CD4-positive, alpha-beta memory T cell (primary cell): ENCODE measurements around the gene AHRR. TPM values are rescaled to one million over a fixed set of nuclear protein-coding genes. Genes with fewer than 3 reads are reported as not detected.

Source experiments
- CTCF ChIA-PET: fragments of 350-600 bp; sonication (Branson Sonifier 250); formaldehyde crosslinking; loops from one replicate; lab custom pipeline; 2021; ENCODE audit warnings: inconsistent platforms; ENCODE audit not compliant: partially characterized antibody; lab: Charles Lee
- POLR2A ChIA-PET: fragments of 350-600 bp; sonication (Branson Sonifier 250); formaldehyde crosslinking; loops from one replicate; lab custom pipeline; 2021; ENCODE audit not compliant: partially characterized antibody; lab: Charles Lee
- DNase-seq, 5 donors: peaks; one replicate each; pipeline versions ENCODE4 v3.0.0 to v3.0.0-alpha.2; 2020 to 2022; ENCODE audit warnings: mixed read lengths in 1 of 5
- H3K27ac ChIP-seq: one replicate; pipeline ENCODE4 v1.7.0; 2013; ENCODE audit warnings: low read depth, low read length
- H3K27me3 ChIP-seq: 2 replicates; pipeline ENCODE4 v1.7.0; 2013; ENCODE audit warnings: mild to moderate bottlenecking, low read length, moderate library complexity; ENCODE audit not compliant: insufficient read depth
- H3K36me3 ChIP-seq: 2 replicates; pipeline ENCODE4 v1.7.0; 2013; ENCODE audit warnings: mild to moderate bottlenecking, low read length, moderate library complexity; ENCODE audit not compliant: insufficient read depth
- H3K4me1 ChIP-seq: 2 replicates; pipeline ENCODE4 v1.7.0; 2013; ENCODE audit warnings: mild to moderate bottlenecking, low read length, moderate library complexity; ENCODE audit not compliant: insufficient read depth
- H3K4me3 ChIP-seq, 2 donors: one replicate each; pipeline ENCODE4 v1.7.0; 2013; ENCODE audit warnings: low read length in 2 of 2, mild to moderate bottlenecking in 1 of 2
- H3K9me3 ChIP-seq, 2 donors: one replicate each; pipeline ENCODE4 v1.7.0; 2013; ENCODE audit warnings: low read length in 2 of 2, control low read depth in 1 of 2; ENCODE audit not compliant: control insufficient read depth in 1 of 2
- H3K27ac Mint-ChIP-seq, 7 donors: one replicate each; pipeline ENCODE4 v1.8.0; 2020 to 2021; ENCODE audit warnings: mixed read lengths in 7 of 7, mild to moderate bottlenecking in 6 of 7, inconsistent platforms in 3 of 7, moderate library complexity in 3 of 7
- H3K27me3 Mint-ChIP-seq, 2 donors: one replicate each; pipeline ENCODE4 v1.8.0; 2020 to 2021; ENCODE audit warnings: mixed read lengths in 2 of 2
- H3K36me3 Mint-ChIP-seq, 2 donors: one replicate each; pipeline ENCODE4 v1.8.0; 2020 to 2021; ENCODE audit warnings: mixed read lengths in 2 of 2, inconsistent platforms in 1 of 2, mild to moderate bottlenecking in 1 of 2
- H3K4me1 Mint-ChIP-seq, 4 donors: one replicate each; pipeline ENCODE4 v1.8.0; 2020 to 2021; ENCODE audit warnings: mixed read lengths in 4 of 4, mild to moderate bottlenecking in 1 of 4
- H3K4me3 Mint-ChIP-seq, 8 donors: one replicate each; pipeline ENCODE4 v1.8.0; 2020 to 2021; ENCODE audit warnings: mixed read lengths in 8 of 8, mild to moderate bottlenecking in 7 of 8, moderate library complexity in 6 of 8, inconsistent platforms in 3 of 8
- H3K9me3 Mint-ChIP-seq, 8 donors: one replicate each; pipeline ENCODE4 v1.8.0; 2020 to 2021; ENCODE audit warnings: mixed read lengths in 8 of 8, mild to moderate bottlenecking in 5 of 8, inconsistent platforms in 3 of 8, moderate library complexity in 1 of 8
- intact Hi-C: fragments of 100-400 bp; cut with micrococcal nuclease; formaldehyde crosslinking; loops from one replicate; pipeline ENCODE4 v1.15.1; 2023
- polyA plus RNA-seq, 2 donors: library from polyadenylated mRNA; unstranded; fragments of 300-500 nt; fragmentation: Illumina TruSeq; gene quantifications; one replicate each; pipeline ENCODE4 v1.2.3, GENCODE V29; 2021
- total RNA-seq, 2 experiments: library from RNA; stranded (reverse); gene quantifications; one replicate each; pipeline ENCODE4 v1.2.3, GENCODE V29; 2021

AHRR gene
- total and polyA plus RNA-seq, 4 experiments from 2014 or later, result 0.23 to 2.7 (median 0.74) TPM

DNA sequence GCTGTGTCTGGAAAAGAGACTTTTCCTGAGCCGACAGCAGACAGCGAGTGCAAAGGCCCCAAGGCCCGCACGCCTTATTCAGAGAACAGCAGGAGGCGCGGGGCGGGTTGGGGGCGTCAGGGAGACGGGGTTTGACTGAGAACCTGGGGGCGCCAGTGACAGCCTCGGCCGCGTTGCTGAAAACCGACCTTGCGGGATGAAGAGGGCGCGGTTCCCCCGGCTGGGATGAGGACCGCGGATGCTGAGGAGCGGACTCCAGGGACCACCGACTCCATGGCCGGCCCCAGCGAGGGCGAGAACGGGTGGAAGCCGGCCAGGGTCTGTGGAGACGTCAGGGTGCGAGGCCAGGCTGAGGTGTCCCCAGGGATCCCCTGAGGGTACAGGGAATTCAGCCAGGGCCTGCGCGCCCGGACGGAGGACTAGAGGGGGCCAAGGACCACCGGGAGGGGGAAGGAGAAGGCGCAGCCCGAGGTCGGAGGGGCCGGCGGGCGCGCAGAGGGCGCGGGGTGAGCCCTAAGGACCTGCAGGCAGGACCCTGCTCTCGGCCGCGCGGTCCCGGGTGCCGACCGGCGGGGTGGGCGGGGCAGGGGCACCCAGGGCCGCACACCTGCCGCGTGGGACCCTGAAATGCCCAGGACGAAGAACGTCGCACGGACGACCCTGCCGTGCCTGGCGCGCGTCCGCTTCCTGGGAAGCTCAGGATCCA, 837 bp upstream of the AHRR start:
- Mint-ChIP-seq H3K4me1 (peaks cover 0 to 17% (median 5%) of the 10 kb centered on the region in 4 donors), H3K9me3 (no peaks in the 10 kb centered on the region), H3K36me3 (peaks cover 5 to 8% of the 10 kb centered on the region in 2 donors), H3K27me3 (peaks cover 15 to 20% of the 10 kb centered on the region in 2 donors), H3K27ac (no peak overlapping the region), H3K4me3 (peak overlapping the region; percentile 39 to 80 (median 58))
- H3K36me3 ChIP-seq, result no peaks in the 10 kb centered on the region
- H3K27ac ChIP-seq, result no peak overlapping the region
- no peak for DNase-seq
- H3K27me3 ChIP-seq, result no peaks in the 10 kb centered on the region
- intact Hi-C loops, result no loop called here
- ChIA-PET CTCF (no interaction called here), POLR2A (no interaction called here)
- peaks cover 17% of the 10 kb centered on the region for H3K4me1 ChIP-seq
- H3K9me3 ChIP-seq, result no peaks in the 10 kb centered on the region
- H3K4me3 ChIP-seq, result no peak overlapping the region

DNA sequence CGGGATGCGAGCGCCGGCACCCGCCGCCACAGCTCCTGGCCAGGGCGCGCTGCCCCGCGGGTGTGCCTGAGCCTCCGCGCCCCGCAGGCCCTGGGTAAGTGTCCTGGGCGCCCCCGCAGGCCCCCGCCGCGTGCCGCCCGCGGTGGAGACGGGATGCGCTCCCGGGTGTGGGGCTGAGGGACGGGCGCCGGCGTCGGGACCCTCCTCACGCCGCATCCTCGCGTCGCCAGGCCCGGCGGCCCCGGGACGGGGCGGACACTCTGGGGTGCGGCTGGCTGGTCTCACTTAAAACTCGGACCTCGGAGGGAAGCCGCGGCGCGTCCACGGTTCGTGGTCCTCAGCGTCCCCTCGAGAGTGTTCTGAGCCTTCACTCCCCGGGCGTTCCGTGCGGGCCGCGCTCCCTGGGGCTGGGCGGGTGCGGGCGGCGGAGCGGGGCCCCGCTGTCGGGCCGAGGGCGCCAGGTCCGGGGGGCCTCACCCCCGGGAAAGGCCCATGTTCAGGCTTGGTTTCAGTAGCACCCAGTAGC, 275 bp downstream of the AHRR start:
- H3K9me3 ChIP-seq, result no peaks in the 10 kb centered on the region
- no peaks in the 10 kb centered on the region for H3K27me3 ChIP-seq
- DNase-seq, result no peak
- peaks cover 17% of the 10 kb centered on the region for H3K4me1 ChIP-seq
- H3K27ac Mint-ChIP-seq, result no peak overlapping the region
- peaks cover 18 to 27% of the 10 kb centered on the region in 2 donors for H3K27me3 Mint-ChIP-seq
- H3K4me1 Mint-ChIP-seq, result peaks cover 0 to 10% (median 5%) of the 10 kb centered on the region in 4 donors
- no peaks in the 10 kb centered on the region for H3K36me3 ChIP-seq
- intact Hi-C loops, result no loop called here
- peaks cover 0 to under 1% of the 10 kb centered on the region in 2 donors for H3K36me3 Mint-ChIP-seq
- POLR2A ChIA-PET, result no interaction called here
- CTCF ChIA-PET, result no interaction called here
- H3K4me3 Mint-ChIP-seq, result peak overlapping the region in 1 of 8 donors; percentile 31
- no peaks in the 10 kb centered on the region for H3K9me3 Mint-ChIP-seq
- H3K27ac ChIP-seq, result no peak overlapping the region
- no peak overlapping the region for H3K4me3 ChIP-seq

DNA sequence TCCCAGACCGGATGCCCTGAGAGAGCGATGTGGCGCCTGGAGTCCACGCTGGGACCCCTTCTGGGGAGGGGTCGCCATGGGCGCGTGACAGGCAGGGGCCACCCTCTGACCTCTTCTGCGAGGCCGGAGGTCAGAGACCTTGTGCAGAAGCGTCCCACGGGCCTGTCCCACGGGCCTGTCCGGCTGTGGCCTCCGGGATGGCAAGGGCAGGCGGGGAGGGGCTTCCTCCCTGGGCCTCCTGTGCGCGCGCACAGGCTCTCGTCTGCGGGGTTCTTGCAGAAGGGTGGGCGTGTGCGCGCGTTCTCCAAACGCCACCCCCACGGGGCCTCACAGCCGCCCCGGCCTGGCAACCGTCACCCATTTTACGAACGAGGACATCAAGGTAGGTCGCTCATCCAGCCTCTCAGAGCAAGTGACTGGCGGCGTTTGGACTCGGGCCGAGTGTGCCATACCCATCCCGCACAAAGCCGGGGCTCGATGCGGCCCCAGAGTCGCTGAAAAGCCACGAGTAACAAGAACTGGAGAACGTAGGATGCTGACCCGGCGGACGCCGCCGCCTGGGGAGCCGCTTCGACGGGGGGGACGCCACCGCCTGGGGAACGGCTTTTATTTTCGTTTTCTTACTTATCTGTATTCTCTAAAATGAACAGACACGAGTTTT, 897 bp downstream of the AHRR start:
- no peaks in the 10 kb centered on the region for H3K36me3 Mint-ChIP-seq
- no peak overlapping the region for H3K27ac Mint-ChIP-seq
- Histone ChIP-seq H3K27ac (no peak overlapping the region), H3K36me3 (no peaks in the 10 kb centered on the region), H3K9me3 (no peaks in the 10 kb centered on the region), H3K4me3 (no peak overlapping the region), H3K27me3 (no peaks in the 10 kb centered on the region), H3K4me1 (peaks cover 17% of the 10 kb centered on the region)
- peaks cover 0 to 10% (median 5%) of the 10 kb centered on the region in 4 donors for H3K4me1 Mint-ChIP-seq
- peak overlapping the region in 7 of 8 donors; percentile 27 to 77 (median 57) for H3K4me3 Mint-ChIP-seq
- intact Hi-C loops, result no loop called here
- DNase-seq, result no peak
- no peaks in the 10 kb centered on the region for H3K9me3 Mint-ChIP-seq
- CTCF ChIA-PET, result no interaction called here
- POLR2A ChIA-PET, result no interaction called here
- H3K27me3 Mint-ChIP-seq, result peaks cover 18 to 29% of the 10 kb centered on the region in 2 donors

DNA sequence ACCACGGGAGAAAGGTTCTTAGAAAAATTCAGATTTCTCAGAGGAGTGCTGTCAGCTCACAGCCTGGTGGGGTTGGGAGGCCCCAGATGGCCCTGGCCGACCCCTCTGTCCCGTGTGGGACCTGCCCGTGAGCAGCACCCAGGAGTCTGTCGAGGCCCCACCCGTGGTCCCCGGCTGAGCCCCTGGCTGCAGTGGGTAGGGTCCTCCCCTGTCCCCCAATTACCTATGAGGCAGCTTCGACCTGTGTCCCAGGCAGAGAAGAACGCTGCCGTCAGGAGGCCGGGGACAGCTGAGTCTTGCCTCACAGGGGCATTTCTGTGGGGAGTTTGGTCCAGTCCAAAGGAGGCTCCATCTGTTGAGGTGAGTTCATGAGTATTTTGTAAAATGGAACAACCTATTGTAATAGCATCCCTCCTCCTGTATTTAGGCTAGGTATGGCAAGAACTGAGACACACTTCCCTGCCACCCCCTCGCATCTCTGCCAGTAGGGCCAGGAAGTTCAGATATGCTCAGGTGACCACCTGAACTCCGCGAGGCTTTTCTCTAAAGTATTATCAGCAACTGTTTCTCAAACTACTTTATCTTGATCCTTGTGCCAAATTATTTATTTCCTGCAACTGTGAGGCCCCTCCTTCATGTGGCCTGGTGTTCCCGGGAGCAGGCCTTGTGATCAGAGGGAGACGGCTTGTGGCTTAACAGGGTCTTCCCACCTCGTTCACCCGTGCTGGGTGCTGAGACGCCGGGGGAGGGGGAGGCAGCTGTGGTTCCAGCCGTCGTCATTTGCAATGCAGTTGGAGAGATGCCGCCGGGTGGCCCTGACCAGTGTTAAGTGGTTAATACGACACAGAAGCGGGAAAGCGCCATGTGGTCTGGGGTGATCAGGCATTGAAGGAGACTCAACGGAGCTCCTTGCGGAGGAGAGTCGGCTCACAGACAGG, 1.7 kb downstream of the AHRR start:
- no peak overlapping the region for H3K27ac ChIP-seq
- Mint-ChIP-seq H3K4me1 (peaks cover 0 to 10% (median 5%) of the 10 kb centered on the region in 4 donors), H3K27me3 (peaks cover 20 to 34% of the 10 kb centered on the region in 2 donors), H3K4me3 (peak overlapping the region in 6 of 8 donors; percentile 43 to 77 (median 64)), H3K36me3 (no peaks in the 10 kb centered on the region), H3K9me3 (no peaks in the 10 kb centered on the region), H3K27ac (no peak overlapping the region)
- CTCF ChIA-PET, result interaction anchor here (1.1 kb wide), 1 partner anchor 135 kb away, joined by 3 read pairs; no protein-coding TSS in a partner anchor
- no peak overlapping the region for H3K4me3 ChIP-seq
- H3K9me3 ChIP-seq, result no peaks in the 10 kb centered on the region
- no peaks in the 10 kb centered on the region for H3K27me3 ChIP-seq
- H3K4me1 ChIP-seq, result peaks cover 17% of the 10 kb centered on the region
- H3K36me3 ChIP-seq, result no peaks in the 10 kb centered on the region
- POLR2A ChIA-PET, result no interaction called here
- intact Hi-C loops, result no loop called here
- no peak for DNase-seq

DNA sequence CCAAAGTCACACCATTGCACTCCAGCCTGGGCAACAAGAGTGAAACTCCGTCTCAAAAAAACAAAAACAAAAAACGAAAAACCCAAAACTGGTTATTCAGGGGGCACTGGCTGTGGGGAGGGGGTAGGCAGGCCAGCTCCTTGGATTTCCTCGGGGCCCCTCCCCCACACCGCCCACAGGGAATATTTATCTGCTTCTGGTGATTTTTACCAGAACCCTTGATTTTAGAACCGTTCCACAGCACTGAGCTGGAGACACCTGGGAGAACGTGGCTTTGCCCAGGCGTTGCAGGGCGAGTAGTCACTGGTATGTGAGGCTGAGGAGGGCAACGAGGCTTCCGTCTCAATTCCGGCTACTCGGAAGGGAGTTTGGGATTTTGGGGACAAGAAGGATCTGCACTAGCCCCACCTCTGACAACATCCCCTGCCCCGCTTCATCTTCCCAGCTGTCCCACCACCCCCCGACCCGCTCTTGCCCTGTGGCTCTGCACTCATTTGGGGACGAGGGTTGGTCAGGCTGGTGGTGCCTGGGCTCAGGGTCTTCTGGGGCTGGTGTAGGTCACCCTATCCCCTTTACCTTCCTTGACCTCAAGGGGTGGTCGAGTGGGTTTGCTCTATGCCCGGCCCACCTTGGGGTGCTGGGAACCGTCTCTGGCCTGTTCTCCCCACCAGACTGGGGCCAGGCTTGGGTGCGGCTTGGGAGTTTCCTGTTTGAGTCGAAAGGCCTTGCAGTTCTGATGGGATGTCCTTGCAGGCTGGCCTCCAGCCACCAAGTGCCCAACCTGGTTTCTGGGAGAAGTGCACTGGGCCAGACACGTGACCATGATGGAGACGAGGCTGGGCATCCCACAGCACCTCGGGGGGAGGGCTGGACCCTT, 3.5 kb downstream of the AHRR start:
- Mint-ChIP-seq H3K9me3 (no peaks in the 10 kb centered on the region), H3K4me3 (no peak overlapping the region), H3K4me1 (peaks cover 0 to 10% (median 5%) of the 10 kb centered on the region in 4 donors), H3K27me3 (peaks cover 20 to 38% of the 10 kb centered on the region in 2 donors), H3K36me3 (no peaks in the 10 kb centered on the region), H3K27ac (no peak overlapping the region)
- no peaks in the 10 kb centered on the region for H3K36me3 ChIP-seq
- no peaks in the 10 kb centered on the region for H3K9me3 ChIP-seq
- intact Hi-C loops, result no loop called here
- H3K27ac ChIP-seq, result no peak overlapping the region
- ChIA-PET POLR2A (no interaction called here), CTCF (no interaction called here)
- no peak for DNase-seq
- H3K4me3 ChIP-seq, result no peak overlapping the region
- H3K27me3 ChIP-seq, result no peaks in the 10 kb centered on the region
- peaks cover 17% of the 10 kb centered on the region for H3K4me1 ChIP-seq

DNA sequence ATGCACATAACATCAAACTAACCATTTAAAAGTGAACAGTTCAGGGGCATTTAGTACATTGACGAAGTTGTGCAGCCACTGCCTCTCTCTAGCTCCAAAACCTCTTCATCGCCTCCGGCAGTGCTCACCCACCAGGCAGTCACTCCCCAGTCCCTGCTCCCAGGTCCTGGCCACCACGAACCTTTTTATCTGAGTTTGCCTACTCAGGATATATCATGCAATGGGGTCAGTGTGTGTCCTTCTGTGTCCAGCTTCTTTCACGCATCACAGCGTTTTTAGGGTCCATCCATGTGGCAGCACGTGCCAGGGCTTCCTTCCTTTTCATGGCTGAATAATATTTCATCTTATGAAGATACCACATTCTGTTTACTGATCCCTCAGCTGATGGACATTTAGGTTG, 4.6 kb downstream of the AHRR start:
- peak overlapping the region in 1 of 8 donors; percentile 29 for H3K4me3 Mint-ChIP-seq
- no peak overlapping the region for H3K27ac ChIP-seq
- peaks cover 0 to 5% (median under 1%) of the 10 kb centered on the region in 4 donors for H3K4me1 Mint-ChIP-seq

More for the DNA sequence above, 4.6 kb downstream of the AHRR start:
- no peaks in the 10 kb centered on the region for H3K9me3 Mint-ChIP-seq
- no peaks in the 10 kb centered on the region for H3K27me3 ChIP-seq
- H3K4me1 ChIP-seq, result peaks cover 10% of the 10 kb centered on the region
- no peak overlapping the region for H3K4me3 ChIP-seq
- ChIA-PET POLR2A (no interaction called here), CTCF (no interaction called here)
- intact Hi-C loops, result no loop called here
- no peak for DNase-seq
- H3K36me3 Mint-ChIP-seq, result no peaks in the 10 kb centered on the region
- H3K36me3 ChIP-seq, result no peaks in the 10 kb centered on the region
- no peaks in the 10 kb centered on the region for H3K9me3 ChIP-seq
- H3K27ac Mint-ChIP-seq, result no peak overlapping the region
- H3K27me3 Mint-ChIP-seq, result peaks cover 17 to 36% of the 10 kb centered on the region in 2 donors
